H1 (cell line): ENCODE data around the gene ASB11. TPM values are rescaled to one million over a fixed set of nuclear protein-coding genes. Genes with fewer than 3 reads are reported as not detected.

ENCODE experiments used
- CTCF ChIA-PET: fragments of 300-600 bp; sonication (Branson Sonifier 250); formaldehyde crosslinking; loops from one replicate; lab custom pipeline; 2021; ENCODE audit not compliant: partially characterized antibody; lab: Charles Lee
- POLR2A ChIA-PET: fragments of 300-600 bp; sonication (Branson Sonifier 250); formaldehyde crosslinking; loops from one replicate; lab custom pipeline; 2021; ENCODE audit warnings: inconsistent platforms; ENCODE audit not compliant: partially characterized antibody; lab: Charles Lee
- DNase-seq, 2 experiments: peaks; one replicate each; pipeline versions ENCODE4 v3.0.0 to v3.0.0-alpha.2; 2010 to 2022; ENCODE audit warnings: low spot score in 2 of 2, low read depth in 1 of 2, mixed read lengths in 1 of 2
- FAIRE-seq: peaks from 2 replicates; lab custom pipeline; 2011; peaks lifted over from hg19 to GRCh38; lab: Jason Lieb, UNC
- H2AFZ ChIP-seq: 2 replicates; pipeline ENCODE4 v1.8.1; 2012; ENCODE audit warnings: low read length, inconsistent platforms
- H2AK5ac ChIP-seq: 2 replicates; pipeline ENCODE4 v1.6.1; 2013; ENCODE audit warnings: low read depth, low read length
- H2BK120ac ChIP-seq: replicated peaks from 2 replicates; pipeline ENCODE3; 2013; ENCODE audit warnings: low read depth, low read length, inconsistent platforms
- H2BK12ac ChIP-seq: 2 replicates; pipeline ENCODE4 v1.6.1; 2013; ENCODE audit warnings: low read depth, low read length
- H2BK15ac ChIP-seq: 2 replicates; pipeline ENCODE4 v1.6.1; 2013; ENCODE audit warnings: low read length
- H2BK20ac ChIP-seq: 2 replicates; pipeline ENCODE4 v1.6.1; 2013; ENCODE audit warnings: low read length
- H2BK5ac ChIP-seq: 2 replicates; pipeline ENCODE4 v1.6.1; 2013; ENCODE audit warnings: low read depth, low read length
- H3K14ac ChIP-seq: 2 replicates; pipeline ENCODE4 v1.6.1; 2013; ENCODE audit warnings: inconsistent platforms; ENCODE audit not compliant: insufficient read length
- H3K18ac ChIP-seq: 2 replicates; pipeline ENCODE4 v1.6.1; 2013; ENCODE audit warnings: low read length; ENCODE audit errors: extremely low read depth
- H3K23ac ChIP-seq: 2 replicates; pipeline ENCODE4 v1.6.1; 2013; ENCODE audit warnings: inconsistent platforms; ENCODE audit not compliant: insufficient read length
- H3K23me2 ChIP-seq: 2 replicates; pipeline ENCODE4 v1.6.1; 2013; ENCODE audit warnings: low read depth, low read length
- H3K27ac ChIP-seq: 2 replicates; pipeline ENCODE4 v1.6.1; 2011; ENCODE audit warnings: low read depth, low read length, inconsistent platforms
- H3K27me3 ChIP-seq, 4 experiments: replicated peaks in 1 of 4; 1 replicate in 1 of 4; 2 replicates in 3 of 4; pipeline versions ENCODE4 v1.6.1 to v1.8.1; 2011 to 2013; ENCODE audit warnings: low read length in 3 of 4, mild to moderate bottlenecking in 3 of 4, inconsistent platforms in 2 of 4, mixed read lengths in 2 of 4, moderate library complexity in 1 of 4; ENCODE audit not compliant: control insufficient read depth in 3 of 4, insufficient read depth in 3 of 4; ENCODE audit errors: extremely low read depth in 1 of 4
- H3K36me3 ChIP-seq, 4 experiments: 2 replicates each; pipeline versions ENCODE4 v1.6.1 to v1.8.1; 2011 to 2013; ENCODE audit warnings: mild to moderate bottlenecking in 4 of 4, low read length in 3 of 4, moderate library complexity in 2 of 4, control low read depth in 1 of 4, inconsistent platforms in 1 of 4; ENCODE audit not compliant: insufficient read depth in 4 of 4, control insufficient read depth in 2 of 4
- H3K4ac ChIP-seq: replicated peaks from 2 replicates; pipeline ENCODE3; 2013; ENCODE audit warnings: low read length, low read depth, mixed read lengths, inconsistent platforms; ENCODE audit not compliant: insufficient read length
- H3K4me1 ChIP-seq, 4 experiments: replicated peaks in 1 of 4; 1 replicate in 1 of 4; 2 replicates in 3 of 4; pipeline versions ENCODE4 v1.6.1 to v1.8.1; 2011 to 2013; ENCODE audit warnings: low read length in 3 of 4, inconsistent platforms in 2 of 4, mixed read lengths in 1 of 4; ENCODE audit not compliant: insufficient read depth in 4 of 4, control insufficient read depth in 3 of 4
- H3K4me2 ChIP-seq, 2 experiments: 2 replicates each; pipeline versions ENCODE4 v1.6.1 to v1.8.1; 2011 to 2013; ENCODE audit warnings: low read depth in 2 of 2, low read length in 2 of 2, control low read depth in 1 of 2, inconsistent platforms in 1 of 2, mild to moderate bottlenecking in 1 of 2; ENCODE audit not compliant: insufficient read depth in 1 of 2
- H3K4me3 ChIP-seq, 4 experiments: fragments of 200-600, 300-600 bp in 1 of 4; sonication (generic), shearing (Covaris generic), sonication (Bioruptor Twin) in 1 of 4; 2 replicates each; pipeline versions ENCODE4 v1.5.1 to v1.8.1; 2011 to 2016; ENCODE audit warnings: low read length in 4 of 4, low read depth in 3 of 4, control low read depth in 2 of 4, inconsistent platforms in 2 of 4, mild to moderate bottlenecking in 2 of 4, mixed read lengths in 1 of 4, moderate library complexity in 1 of 4; ENCODE audit not compliant: insufficient read depth in 2 of 4; ENCODE audit errors: extremely low read depth in 1 of 4
- H3K56ac ChIP-seq: replicated peaks from 2 replicates; pipeline ENCODE3; 2013; ENCODE audit warnings: low read depth, mild to moderate bottlenecking, mixed read lengths, low read length, inconsistent platforms; ENCODE audit not compliant: insufficient read length
- H3K79me1 ChIP-seq: 2 replicates; pipeline ENCODE4 v1.6.1; 2013; ENCODE audit warnings: low read depth, low read length, control low read depth
- H3K79me2 ChIP-seq, 2 experiments: 2 replicates each; pipeline versions ENCODE4 v1.6.1 to v1.8.1; 2012 to 2013; ENCODE audit warnings: low read length in 2 of 2, mild to moderate bottlenecking in 2 of 2, inconsistent platforms in 1 of 2; ENCODE audit not compliant: insufficient read depth in 2 of 2, control insufficient read depth in 1 of 2
- H3K9ac ChIP-seq, 4 experiments: replicated peaks in 1 of 4; 1 replicate in 1 of 4; 2 replicates in 3 of 4; pipeline versions ENCODE4 v1.6.1 to v1.8.1; 2011 to 2013; ENCODE audit warnings: low read depth in 3 of 4, low read length in 3 of 4, control low read depth in 2 of 4, mild to moderate bottlenecking in 2 of 4, moderate library complexity in 2 of 4, inconsistent platforms in 1 of 4; ENCODE audit errors: extremely low read depth in 1 of 4
- H3K9me3 ChIP-seq, 2 experiments: 2 replicates each; pipeline versions ENCODE4 v1.6.1 to v1.8.1; 2012 to 2013; ENCODE audit warnings: mild to moderate bottlenecking in 2 of 2, moderate library complexity in 2 of 2, control low read depth in 1 of 2, inconsistent platforms in 1 of 2, low read depth in 1 of 2, low read length in 1 of 2, mixed read lengths in 1 of 2; ENCODE audit not compliant: insufficient read depth in 2 of 2
- H4K20me1 ChIP-seq, 2 experiments: replicated peaks in 1 of 2; 2 replicates each; pipeline versions ENCODE3 to v1.8.1; 2011 to 2013; ENCODE audit warnings: inconsistent platforms in 2 of 2, low read length in 2 of 2, mild to moderate bottlenecking in 1 of 2; ENCODE audit not compliant: insufficient read depth in 2 of 2, control insufficient read depth in 1 of 2
- H4K5ac ChIP-seq: 2 replicates; pipeline ENCODE4 v1.6.1; 2013; ENCODE audit warnings: low read length, low read depth, mixed read lengths, inconsistent platforms; ENCODE audit not compliant: insufficient read length
- H4K8ac ChIP-seq: 2 replicates; pipeline ENCODE4 v1.8.0; 2013; ENCODE audit warnings: mild to moderate bottlenecking, moderate library complexity, low read length, inconsistent platforms; ENCODE audit not compliant: insufficient read depth; ENCODE audit errors: extremely low read depth
- H4K91ac ChIP-seq: replicated peaks from 2 replicates; pipeline ENCODE3; 2013; ENCODE audit warnings: low read length, mixed read lengths, inconsistent platforms; ENCODE audit not compliant: insufficient read length
- TAF1 ChIP-seq: IDR thresholded peaks from 2 replicates; pipeline ENCODE4 v1.6.1; 2011; ENCODE audit warnings: mild to moderate bottlenecking, low read depth, low read length
- WGBS, 2 experiments: shearing (Covaris generic) in 1 of 2; methylation state at CpG; one replicate each; pipeline versions ENCODE4 v1.1.6 to v1.1.7; 2013 to 2015; ENCODE audit warnings: low lambda C conversion rate in 2 of 2, mixed read lengths in 2 of 2, inconsistent platforms in 1 of 2, low coverage in 1 of 2, missing lambda C conversion rate in 1 of 2; ENCODE audit not compliant: insufficient replicate concordance in 2 of 2, insufficient coverage in 1 of 2, insufficient read length in 1 of 2; ENCODE audit errors: extremely low coverage in 1 of 2, missing lambda C conversion rate in 1 of 2; 5-methylcytosine and 5-hydroxymethylcytosine counted together
- polyA plus RNA-seq, 7 experiments: library from polyadenylated mRNA; depleted of rRNA in 3 of 7; stranded (reverse) in 5 of 7; unstranded in 2 of 7; fragments of >200 nt in 5 of 7; fragments of 200-250 nt in 2 of 7; gene quantifications; 1 replicate in 5 of 7; 2 replicates in 1 of 7; 4 replicates in 1 of 7; pipeline versions ENCODE4 v1.2.1 to v1.2.3, GENCODE V29; 2011 to 2013; ENCODE audit warnings: missing spikeins in 2 of 7, mixed read lengths in 2 of 7
- total RNA-seq: library from RNA; stranded (reverse); fragmentation: NEBNext Ultra II Directional; extraction: Animal tissue kit (Norgen Biotek cat#: 25700); gene quantifications from 2 replicates; pipeline ENCODE4 v1.2.1, GENCODE V29; 2021

The ASB11 gene
- total and polyA plus RNA-seq, 2 of the 8 experiments (the other 6 are each of a cell fraction or from before 2014, with no cell fraction given) = not detected

DNA sequence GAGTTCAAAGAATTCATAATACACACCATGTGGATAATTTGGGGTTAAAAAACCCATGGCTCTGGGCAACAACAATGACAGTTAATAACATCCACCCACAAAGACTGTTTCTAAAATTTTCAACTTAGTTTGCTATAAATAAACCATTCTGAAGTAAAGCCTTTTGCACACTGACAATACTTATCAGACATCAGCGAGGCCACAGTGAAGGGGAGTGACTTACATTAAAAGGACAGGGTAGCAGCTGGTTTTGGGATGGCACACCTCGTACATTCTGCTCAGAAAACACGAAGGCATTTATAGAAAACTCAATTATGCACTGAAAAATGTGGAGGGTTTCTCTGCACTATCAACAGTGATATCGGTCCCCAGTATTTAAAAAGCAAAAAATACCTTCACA, 4.9 kb upstream of the ASB11 start:
- no peak overlapping the region for H3K4me2 ChIP-seq
- no peaks in the 10 kb centered on the region for H3K79me2 ChIP-seq
- no peak overlapping the region for H2BK12ac ChIP-seq
- H3K79me1 ChIP-seq = no peaks in the 10 kb centered on the region
- WGBS, 2 experiments = 90% methylated on average over 4 of the region's 4 CpGs; no CpG with 5 or more reads in 1 of the 2 experiments
- POLR2A ChIA-PET = no interaction called here
- no peak for DNase-seq
- peaks cover 0 to 17% (median 7%) of the 10 kb centered on the region in 4 experiments; a peak in 5 of 8 replicates for H3K36me3 ChIP-seq
- H2AK5ac ChIP-seq = no peak overlapping the region
- H4K8ac ChIP-seq = no peak overlapping the region
- no peaks in the 10 kb centered on the region for H3K9me3 ChIP-seq
- no peak overlapping the region for H3K4me3 ChIP-seq
- no peak overlapping the region for H3K56ac ChIP-seq
- CTCF ChIA-PET = no interaction called here
- H4K91ac ChIP-seq = no peak overlapping the region
- no peak overlapping the region for H2BK20ac ChIP-seq
- no peak overlapping the region for H3K9ac ChIP-seq
- no peaks in the 10 kb centered on the region for H3K4me1 ChIP-seq
- no peaks in the 10 kb centered on the region for H3K23me2 ChIP-seq
- H3K23ac ChIP-seq = no peak overlapping the region
- no peak overlapping the region for H2BK15ac ChIP-seq
- H2BK5ac ChIP-seq = no peak overlapping the region
- peak; percentile 92 for FAIRE-seq
- no peak for TF ChIP-seq TAF1
- TF ChIP-seq, all 59 proteins: peak for 0
- no peak overlapping the region for H3K18ac ChIP-seq
- no peak overlapping the region for H3K14ac ChIP-seq
- no peak overlapping the region for H2AFZ ChIP-seq
- H4K5ac ChIP-seq = no peak overlapping the region
- H4K20me1 ChIP-seq = no peaks in the 10 kb centered on the region
- H3K4ac ChIP-seq = no peak overlapping the region
- no peak overlapping the region for H3K27ac ChIP-seq
- no peaks in the 10 kb centered on the region for H3K27me3 ChIP-seq
- H2BK120ac ChIP-seq = no peak overlapping the region
